Measurements from ENCODE around the gene SRP14. TPM values are rescaled to one million over a fixed set of nuclear protein-coding genes. Genes with fewer than 3 reads are reported as not detected.

SRP14 gene
- total RNA-seq, 1 experiment from 2014 or later, result 168 TPM

DNA sequence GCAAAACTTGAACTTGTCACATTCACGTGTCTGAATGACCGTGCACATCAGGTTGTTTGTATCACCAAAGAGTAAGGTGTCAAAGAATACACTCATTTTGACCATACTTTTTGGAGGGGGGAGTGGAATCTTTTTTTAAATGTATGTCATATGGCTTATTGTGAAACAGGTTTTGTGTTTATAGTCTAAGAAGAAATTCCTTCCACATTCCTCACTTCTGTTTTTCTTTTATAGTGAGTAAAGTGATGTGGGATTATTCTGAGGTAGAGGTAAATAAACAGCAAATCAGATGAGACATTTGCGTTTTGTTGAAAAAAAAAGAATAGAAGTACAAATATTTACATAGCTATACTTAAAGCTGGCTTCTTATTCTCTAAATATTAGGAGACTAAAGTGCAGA is 33.0 kb downstream of the SRP14 start:
- POLR2A ChIA-PET, result no interaction called here
- Histone ChIP-seq H3K4me2 (ENCODE audit: low read length) (no peak overlapping the region), H3K4me1 (ENCODE audit: control insufficient read depth in 1 of 2, insufficient read depth in 2 of 2, low read length in 2 of 2) (peaks cover 3% of the 10 kb centered on the region in 2 experiments; a peak in 2 of 4 replicates), H4K20me1 (ENCODE audit: insufficient read depth) (no peaks in the 10 kb centered on the region), H3K9me2 (ENCODE audit: insufficient read depth) (no peaks in the 10 kb centered on the region), H3K36me3 (ENCODE audit: control insufficient read depth in 1 of 2, insufficient read depth in 2 of 2, low read length in 2 of 2) (peaks cover 29 to 39% of the 10 kb centered on the region in 2 experiments), H3K79me2 (ENCODE audit: insufficient read depth, low read length) (no peaks in the 10 kb centered on the region), H3K4me3 (replicated peaks in 1 of 2; ENCODE audit: low read depth in 1 of 2, low read length in 2 of 2) (no peak overlapping the region), H3K9me3 (ENCODE audit: control insufficient read depth in 1 of 2, insufficient read depth in 1 of 2, low read depth in 1 of 2, low read length in 2 of 2) (no peaks in the 10 kb centered on the region), H3K27ac (ENCODE audit: low read depth, low read length) (no peak overlapping the region), H3K9ac (ENCODE audit: low read length) (no peak overlapping the region), H3K27me3 (ENCODE audit: insufficient read depth, low read length) (no peaks in the 10 kb centered on the region), H2AFZ (ENCODE audit: low read depth, low read length, poor library complexity, severe bottlenecking) (no peak overlapping the region)
- CTCF ChIA-PET, result no interaction called here
- BruUV-seq (replicated peaks), result no TSS peak
- RAD21 ChIA-PET (ENCODE audit: low non-redundant PET in 1 of 2, low total read pairs in 2 of 2, uncharacterized antibody in 2 of 2, unreplicated experiment in 2 of 2), result no interaction called here
- intact Hi-C loops (cut with micrococcal nuclease), result no loop called here
- no peak for TF ChIP-seq CEBPB (IDR thresholded peaks at IDR 0.05; ENCODE audit: low read depth)
- ATAC-seq (no peak), DNase-seq (ENCODE audit: low read depth, low spot score) (no peak)

DNA sequence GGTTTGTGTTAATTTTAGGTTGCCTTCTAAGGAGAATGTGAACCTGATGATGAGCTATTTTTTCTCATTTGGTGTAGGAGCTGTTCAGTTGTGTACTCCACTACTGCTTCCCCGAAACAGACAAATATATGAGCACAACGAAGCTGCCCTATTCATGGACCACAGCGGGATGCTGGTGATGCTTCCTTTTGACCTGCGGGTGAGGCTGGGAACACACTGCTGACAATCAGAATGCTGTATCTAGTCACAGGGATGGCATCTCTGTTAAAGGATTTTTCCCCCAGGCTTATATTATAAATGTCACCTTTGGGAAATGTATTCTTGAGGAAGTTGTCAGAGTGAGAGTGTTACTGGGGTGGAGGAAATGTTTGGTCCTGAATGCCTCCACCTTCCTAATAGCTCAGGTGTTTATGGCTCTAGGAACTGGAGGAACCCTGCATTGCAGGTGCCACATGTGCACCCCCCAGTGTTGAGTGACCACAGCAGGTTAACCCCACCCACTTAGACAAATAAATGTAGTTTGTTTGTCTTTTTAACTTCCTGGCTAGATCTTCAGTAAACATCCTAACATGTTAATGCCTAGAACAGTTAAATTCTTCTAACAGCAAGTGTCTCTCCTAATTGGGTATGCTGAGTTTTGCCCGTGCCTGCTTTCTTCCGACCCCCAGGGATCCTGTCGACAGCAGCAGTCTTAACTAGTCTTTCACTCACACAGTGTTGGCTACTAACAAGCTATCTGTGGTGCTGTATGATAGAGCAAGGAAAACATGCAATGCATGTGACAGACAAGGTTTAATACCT is 35.7 kb downstream of the SRP14 start:
- BruUV-seq (replicated peaks), result no TSS peak
- ChIA-PET CTCF (interaction anchor here (0.8 kb wide), 1 partner anchor 115 kb away, joined by 3 read pairs; no protein-coding TSS in a partner anchor), RAD21 (ENCODE audit: low non-redundant PET in 1 of 2, low total read pairs in 2 of 2, uncharacterized antibody in 2 of 2, unreplicated experiment in 2 of 2) (no interaction called here), POLR2A (no interaction called here)
- Histone ChIP-seq H3K4me2 (ENCODE audit: low read length) (no peak overlapping the region), H3K27me3 (ENCODE audit: insufficient read depth, low read length) (no peaks in the 10 kb centered on the region), H4K20me1 (ENCODE audit: insufficient read depth) (no peaks in the 10 kb centered on the region), H3K79me2 (ENCODE audit: insufficient read depth, low read length) (no peaks in the 10 kb centered on the region), H2AFZ (ENCODE audit: low read depth, low read length, poor library complexity, severe bottlenecking) (no peak overlapping the region), H3K9me2 (ENCODE audit: insufficient read depth) (no peaks in the 10 kb centered on the region), H3K9me3 (ENCODE audit: control insufficient read depth in 1 of 2, insufficient read depth in 1 of 2, low read depth in 1 of 2, low read length in 2 of 2) (no peaks in the 10 kb centered on the region), H3K9ac (ENCODE audit: low read length) (no peak overlapping the region), H3K4me3 (replicated peaks in 1 of 2; ENCODE audit: low read depth in 1 of 2, low read length in 2 of 2) (no peak overlapping the region), H3K36me3 (ENCODE audit: control insufficient read depth in 1 of 2, insufficient read depth in 2 of 2, low read length in 2 of 2) (peaks cover 23 to 39% of the 10 kb centered on the region in 2 experiments; a peak in 3 of 4 replicates), H3K4me1 (ENCODE audit: control insufficient read depth in 1 of 2, insufficient read depth in 2 of 2, low read length in 2 of 2) (peaks cover 3% of the 10 kb centered on the region in 2 experiments; a peak in 2 of 4 replicates), H3K27ac (ENCODE audit: low read depth, low read length) (no peak overlapping the region)
- intact Hi-C loops (cut with micrococcal nuclease), result no loop called here
- no peak for ATAC-seq
- no peak for DNase-seq (ENCODE audit: low read depth, low spot score)
- no peak for TF ChIP-seq CEBPB (IDR thresholded peaks at IDR 0.05; ENCODE audit: low read depth)
- TF ChIP-seq, protein P1, sequence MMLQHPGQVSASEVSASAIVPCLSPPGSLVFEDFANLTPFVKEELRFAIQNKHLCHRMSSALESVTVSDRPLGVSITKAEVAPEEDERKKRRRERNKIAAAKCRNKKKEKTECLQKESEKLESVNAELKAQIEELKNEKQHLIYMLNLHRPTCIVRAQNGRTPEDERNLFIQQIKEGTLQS (IDR thresholded peaks at IDR 0.05), result no peak
- TF ChIP-seq TCF7L2 (IDR thresholded peaks at IDR 0.05; ENCODE audit: borderline replicate concordance, extremely low read depth, insufficient read depth, insufficient read length), result no peak
- TF ChIP-seq, protein P2, sequence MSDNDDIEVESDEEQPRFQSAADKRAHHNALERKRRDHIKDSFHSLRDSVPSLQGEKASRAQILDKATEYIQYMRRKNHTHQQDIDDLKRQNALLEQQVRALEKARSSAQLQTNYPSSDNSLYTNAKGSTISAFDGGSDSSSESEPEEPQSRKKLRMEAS (IDR thresholded peaks at IDR 0.05), result no peak
- no peak for TF ChIP-seq EZH2 (IDR thresholded peaks at IDR 0.05)
- no peak for TF ChIP-seq ELF1 (IDR thresholded peaks at IDR 0.05; ENCODE audit: borderline replicate concordance, low read depth)
- TF ChIP-seq, protein P3, sequence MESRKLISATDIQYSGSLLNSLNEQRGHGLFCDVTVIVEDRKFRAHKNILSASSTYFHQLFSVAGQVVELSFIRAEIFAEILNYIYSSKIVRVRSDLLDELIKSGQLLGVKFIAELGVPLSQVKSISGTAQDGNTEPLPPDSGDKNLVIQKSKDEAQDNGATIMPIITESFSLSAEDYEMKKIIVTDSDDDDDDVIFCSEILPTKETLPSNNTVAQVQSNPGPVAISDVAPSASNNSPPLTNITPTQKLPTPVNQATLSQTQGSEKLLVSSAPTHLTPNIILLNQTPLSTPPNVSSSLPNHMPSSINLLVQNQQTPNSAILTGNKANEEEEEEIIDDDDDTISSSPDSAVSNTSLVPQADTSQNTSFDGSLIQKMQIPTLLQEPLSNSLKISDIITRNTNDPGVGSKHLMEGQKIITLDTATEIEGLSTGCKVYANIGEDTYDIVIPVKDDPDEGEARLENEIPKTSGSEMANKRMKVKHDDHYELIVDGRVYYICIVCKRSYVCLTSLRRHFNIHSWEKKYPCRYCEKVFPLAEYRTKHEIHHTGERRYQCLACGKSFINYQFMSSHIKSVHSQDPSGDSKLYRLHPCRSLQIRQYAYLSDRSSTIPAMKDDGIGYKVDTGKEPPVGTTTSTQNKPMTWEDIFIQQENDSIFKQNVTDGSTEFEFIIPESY (IDR thresholded peaks at IDR 0.05; ENCODE audit: extremely low read depth, insufficient replicate concordance, low read length), result no peak
- TF ChIP-seq ZFX (IDR thresholded peaks at IDR 0.05), result no peak
- TF ChIP-seq JUND (IDR thresholded peaks at IDR 0.05), result no peak
- TF ChIP-seq EGR1 (IDR thresholded peaks at IDR 0.05; ENCODE audit: low read depth), result no peak
- TF ChIP-seq FOSL1 (IDR thresholded peaks at IDR 0.05; ENCODE audit: low read depth), result no peak
- TF ChIP-seq SRF (IDR thresholded peaks at IDR 0.05; ENCODE audit: low read depth), result no peak
- TF ChIP-seq CBX3 (IDR thresholded peaks at IDR 0.05; ENCODE audit: low read depth), result no peak
- no peak for TF ChIP-seq EZH2phosphoT487 (IDR thresholded peaks at IDR 0.05; ENCODE audit: borderline replicate concordance)
- TF ChIP-seq ZNF274 (IDR thresholded peaks at IDR 0.05; ENCODE audit: low read depth, low read length), result no peak
- no peak for TF ChIP-seq SIN3A (IDR thresholded peaks at IDR 0.05; ENCODE audit: low read depth)
